Fibroblast of lung (primary cell): ENCODE measurements around the gene CEP170.

Source experiments
- EZH2 ChIP-seq: IDR thresholded peaks from 2 replicates; pipeline ENCODE4 v1.5.1; 2012; ENCODE audit warnings: low read length, control low read depth, mild to moderate bottlenecking; ENCODE audit errors: missing control alignments
- TF ChIP-seq, protein P1 (sequence below), 2 donors: IDR thresholded peaks in 1 of 2; conservative IDR thresholded peaks in 1 of 2; 1 replicate in 1 of 2; 2 replicates in 1 of 2; pipeline ENCODE4 v1.5.1; 2011 to 2012; ENCODE audit warnings: low read length in 2 of 2, control low read depth in 1 of 2, inconsistent platforms in 1 of 2, low read depth in 1 of 2, mild to moderate bottlenecking in 1 of 2

DNA sequence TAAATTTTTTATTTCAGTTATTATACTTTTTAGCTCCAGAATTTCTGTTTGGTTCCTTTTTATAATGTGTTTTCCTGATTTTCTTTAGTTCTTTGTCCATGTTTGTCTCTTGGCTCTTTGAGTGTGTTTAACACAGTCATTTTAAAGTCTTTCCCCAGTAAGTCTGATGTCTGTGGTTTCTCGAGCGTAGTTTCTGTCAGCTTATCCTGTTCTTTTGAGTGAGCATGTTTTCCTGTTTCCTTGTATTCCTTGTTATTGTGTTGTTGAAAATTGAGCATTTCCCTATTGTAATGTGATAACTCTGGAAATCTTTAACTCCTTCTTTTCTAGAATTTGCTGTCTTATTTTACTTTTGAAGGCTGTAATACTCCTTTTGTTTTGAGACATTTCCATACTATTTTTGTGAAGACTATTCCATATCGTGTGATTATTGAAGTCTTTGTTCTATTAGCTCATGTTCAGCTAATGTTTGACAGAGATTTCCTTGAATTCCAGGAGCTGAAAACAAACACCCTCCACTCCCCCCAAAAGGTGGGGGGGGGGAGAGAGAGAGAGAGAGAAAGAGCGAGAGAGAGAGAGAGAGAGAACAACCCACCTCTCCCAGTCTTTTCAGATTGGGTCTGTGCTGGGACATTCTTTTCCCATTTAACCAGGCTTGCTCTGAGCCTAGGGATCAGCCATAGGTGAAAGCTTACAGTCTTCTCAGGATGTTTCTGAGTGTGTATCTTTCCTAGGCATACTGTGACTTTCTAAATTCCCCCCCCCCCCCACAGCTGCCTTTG lies 39.1 kb upstream of the CEP170 start:
- TF ChIP-seq, protein P1, sequence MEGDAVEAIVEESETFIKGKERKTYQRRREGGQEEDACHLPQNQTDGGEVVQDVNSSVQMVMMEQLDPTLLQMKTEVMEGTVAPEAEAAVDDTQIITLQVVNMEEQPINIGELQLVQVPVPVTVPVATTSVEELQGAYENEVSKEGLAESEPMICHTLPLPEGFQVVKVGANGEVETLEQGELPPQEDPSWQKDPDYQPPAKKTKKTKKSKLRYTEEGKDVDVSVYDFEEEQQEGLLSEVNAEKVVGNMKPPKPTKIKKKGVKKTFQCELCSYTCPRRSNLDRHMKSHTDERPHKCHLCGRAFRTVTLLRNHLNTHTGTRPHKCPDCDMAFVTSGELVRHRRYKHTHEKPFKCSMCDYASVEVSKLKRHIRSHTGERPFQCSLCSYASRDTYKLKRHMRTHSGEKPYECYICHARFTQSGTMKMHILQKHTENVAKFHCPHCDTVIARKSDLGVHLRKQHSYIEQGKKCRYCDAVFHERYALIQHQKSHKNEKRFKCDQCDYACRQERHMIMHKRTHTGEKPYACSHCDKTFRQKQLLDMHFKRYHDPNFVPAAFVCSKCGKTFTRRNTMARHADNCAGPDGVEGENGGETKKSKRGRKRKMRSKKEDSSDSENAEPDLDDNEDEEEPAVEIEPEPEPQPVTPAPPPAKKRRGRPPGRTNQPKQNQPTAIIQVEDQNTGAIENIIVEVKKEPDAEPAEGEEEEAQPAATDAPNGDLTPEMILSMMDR (conservative IDR thresholded peaks at IDR 0.05 in 1 of 2, IDR thresholded peaks at IDR 0.05 in 1 of 2; ENCODE audit: low read depth in 1 of 2, low read length in 2 of 2): no peak
- no peak for TF ChIP-seq EZH2
